Astrocyte of the cerebellum (primary cell): Measurements from ENCODE around the gene THRB.

ENCODE experiments used
- DNase-seq: peaks from one replicate; pipeline ENCODE4 v3.0.0-alpha.2; 2011; ENCODE audit warnings: low read depth
- H3K4me3 ChIP-seq: 2 replicates; pipeline ENCODE4 v1.5.1; 2011; ENCODE audit warnings: mild to moderate bottlenecking, low read depth, low read length, moderate library complexity
- in situ Hi-C: cut with HindIII; loops from 2 replicates; pipeline ENCODE4 v1.10.0; 2017; ENCODE audit warnings: low sequenced_read_pairs
- TF ChIP-seq, protein P1 (sequence below): IDR thresholded peaks from 2 replicates; pipeline ENCODE4 v1.5.1; 2012; ENCODE audit warnings: low read length, low read depth, moderate library complexity, mild to moderate bottlenecking; ENCODE audit errors: missing control alignments

THRB gene

DNA sequence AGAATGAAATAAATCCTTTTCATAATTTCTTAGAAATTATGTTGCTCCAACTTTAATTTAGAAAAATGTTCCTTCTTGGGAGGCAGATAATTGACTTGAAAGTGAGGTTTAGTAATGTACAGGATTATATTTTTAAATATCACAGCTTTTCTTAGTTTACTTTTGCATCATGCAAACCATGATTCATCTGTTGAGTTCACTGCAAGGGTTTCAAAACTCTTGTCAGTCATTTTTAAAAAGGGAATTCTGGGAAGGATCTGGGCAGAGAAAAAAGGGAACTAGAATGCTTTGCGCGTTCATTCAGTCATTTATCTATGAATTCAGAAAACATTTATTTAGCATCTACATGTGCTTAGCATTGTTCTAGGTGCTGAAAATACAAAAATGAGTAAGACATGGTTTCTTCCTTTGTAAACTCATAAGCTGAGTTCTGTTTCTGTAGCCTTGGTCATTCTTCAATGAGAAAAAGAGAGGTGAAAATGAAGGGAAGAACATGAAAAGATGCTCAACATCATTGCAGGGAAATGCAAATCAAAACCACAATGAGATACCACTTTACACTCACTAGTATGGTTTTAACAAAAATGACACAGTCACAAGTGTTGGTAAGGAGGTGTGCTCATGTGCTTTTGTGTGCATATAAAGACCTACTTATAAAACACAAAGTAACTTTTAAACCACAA lies 340.5 kb downstream of the THRB start:
- TF ChIP-seq, protein P1, sequence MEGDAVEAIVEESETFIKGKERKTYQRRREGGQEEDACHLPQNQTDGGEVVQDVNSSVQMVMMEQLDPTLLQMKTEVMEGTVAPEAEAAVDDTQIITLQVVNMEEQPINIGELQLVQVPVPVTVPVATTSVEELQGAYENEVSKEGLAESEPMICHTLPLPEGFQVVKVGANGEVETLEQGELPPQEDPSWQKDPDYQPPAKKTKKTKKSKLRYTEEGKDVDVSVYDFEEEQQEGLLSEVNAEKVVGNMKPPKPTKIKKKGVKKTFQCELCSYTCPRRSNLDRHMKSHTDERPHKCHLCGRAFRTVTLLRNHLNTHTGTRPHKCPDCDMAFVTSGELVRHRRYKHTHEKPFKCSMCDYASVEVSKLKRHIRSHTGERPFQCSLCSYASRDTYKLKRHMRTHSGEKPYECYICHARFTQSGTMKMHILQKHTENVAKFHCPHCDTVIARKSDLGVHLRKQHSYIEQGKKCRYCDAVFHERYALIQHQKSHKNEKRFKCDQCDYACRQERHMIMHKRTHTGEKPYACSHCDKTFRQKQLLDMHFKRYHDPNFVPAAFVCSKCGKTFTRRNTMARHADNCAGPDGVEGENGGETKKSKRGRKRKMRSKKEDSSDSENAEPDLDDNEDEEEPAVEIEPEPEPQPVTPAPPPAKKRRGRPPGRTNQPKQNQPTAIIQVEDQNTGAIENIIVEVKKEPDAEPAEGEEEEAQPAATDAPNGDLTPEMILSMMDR = no peak
- H3K4me3 ChIP-seq = no peak overlapping the region
- DNase-seq = no peak
- in situ Hi-C loops = no loop called here

DNA sequence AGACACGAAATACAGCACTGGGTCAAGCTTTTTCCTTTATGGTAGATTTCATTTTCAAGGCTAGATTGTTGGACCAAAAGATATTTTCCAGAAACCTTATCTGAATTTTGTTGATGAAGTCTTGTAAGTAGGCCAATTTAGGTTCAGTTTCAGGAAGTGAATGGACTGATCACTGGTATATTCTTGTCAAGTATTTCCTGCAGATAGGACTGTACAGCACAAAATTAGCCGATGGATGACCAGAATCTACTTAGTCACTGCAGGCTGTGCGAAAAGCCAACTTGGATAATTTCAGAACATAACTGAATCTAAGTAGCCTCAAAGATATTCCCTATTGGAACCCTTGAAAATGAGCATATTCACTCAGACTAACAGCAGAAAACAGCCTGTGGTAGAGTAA lies 343.1 kb downstream of the THRB start:
- in situ Hi-C loops = no loop called here
- TF ChIP-seq, protein P1 = no peak
- no peak overlapping the region for H3K4me3 ChIP-seq
- DNase-seq = no peak

DNA sequence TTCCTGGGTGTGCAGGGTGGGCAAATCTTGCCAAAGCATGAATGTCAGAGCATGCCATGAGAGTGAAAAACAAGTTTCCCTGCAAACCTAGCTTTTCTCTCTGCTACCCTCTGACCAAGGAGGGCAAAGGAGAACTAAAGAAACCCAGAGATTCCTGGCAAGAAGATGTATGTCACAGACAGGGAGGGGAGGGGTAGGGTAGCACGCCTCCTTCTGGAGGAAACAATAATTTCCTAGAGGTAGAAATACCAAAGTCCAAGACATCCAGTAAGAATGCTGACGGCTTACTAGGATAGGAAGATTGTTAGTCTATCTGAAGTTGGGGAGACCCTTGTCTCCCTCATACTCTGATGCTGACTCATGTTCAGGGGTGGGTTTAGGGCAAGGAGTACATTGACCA lies 345.6 kb downstream of the THRB start:
- H3K4me3 ChIP-seq = no peak overlapping the region

DNA sequence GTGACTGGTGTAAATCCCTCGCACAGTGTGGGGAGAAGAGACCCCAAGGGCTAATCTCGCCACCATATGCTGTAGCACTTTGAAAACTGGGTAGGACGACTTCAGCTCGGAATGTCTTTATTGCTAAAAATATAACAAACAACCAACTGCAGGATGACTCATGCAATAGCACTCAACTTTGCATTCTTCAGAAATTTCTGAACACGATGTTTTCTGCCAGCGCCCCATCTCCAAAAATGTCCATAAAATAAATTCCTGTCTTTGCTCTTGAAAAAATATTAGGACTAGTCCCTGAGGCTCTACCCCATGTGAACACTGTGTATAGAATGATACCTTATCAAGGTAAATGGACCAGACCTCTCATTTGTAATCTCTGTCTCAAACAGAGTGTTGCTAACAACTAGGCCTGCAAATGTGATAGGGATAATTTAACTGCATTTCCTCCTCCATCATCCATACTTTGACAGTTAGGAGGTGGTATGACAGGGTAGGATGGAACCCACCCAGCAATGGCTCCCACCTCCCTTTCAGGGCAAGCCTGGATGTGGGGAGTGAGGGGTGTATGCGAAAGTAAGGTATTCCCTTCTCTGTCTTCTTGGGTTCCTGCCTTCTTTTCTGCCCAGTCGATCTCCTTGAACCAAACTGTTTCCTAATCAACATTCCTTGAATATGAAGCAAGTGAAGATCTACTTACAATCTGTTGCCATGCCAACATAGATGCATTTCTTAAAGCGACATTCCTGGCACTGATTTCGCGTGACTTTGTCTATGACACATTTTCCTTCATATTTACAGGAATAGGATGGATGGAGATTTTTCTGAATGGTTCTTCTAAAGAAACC lies 348.4 kb downstream of the THRB start:
- in situ Hi-C loops = no loop called here
- H3K4me3 ChIP-seq = no peak overlapping the region
- peak; percentile 36 for DNase-seq
- TF ChIP-seq, protein P1 = no peak

More for the DNA sequence above, 345.6 kb downstream of the THRB start:
- DNase-seq = no peak
- TF ChIP-seq, protein P1 = no peak
- in situ Hi-C loops = no loop called here

DNA sequence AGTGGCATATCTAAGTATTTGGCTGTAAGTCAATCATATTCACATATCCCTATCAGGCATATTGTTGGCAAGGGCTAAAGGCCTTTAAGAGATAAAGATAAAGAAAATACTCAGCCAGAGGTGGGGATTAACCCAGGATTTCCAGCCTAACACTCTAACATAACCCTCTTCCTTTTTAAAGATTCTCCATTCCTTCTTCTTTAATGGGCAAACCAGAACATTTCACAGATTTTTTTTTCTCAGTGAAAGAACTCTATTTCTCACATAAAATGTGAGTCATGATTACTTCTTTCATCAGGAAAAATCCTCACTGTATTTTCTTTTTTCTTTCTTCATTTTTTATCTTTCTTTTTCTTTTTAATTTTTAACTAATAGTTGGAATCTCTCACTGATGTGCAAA lies 349.2 kb downstream of the THRB start:
- TF ChIP-seq, protein P1 = no peak
- no peak overlapping the region for H3K4me3 ChIP-seq
- DNase-seq = no peak
- in situ Hi-C loops = no loop called here

DNA sequence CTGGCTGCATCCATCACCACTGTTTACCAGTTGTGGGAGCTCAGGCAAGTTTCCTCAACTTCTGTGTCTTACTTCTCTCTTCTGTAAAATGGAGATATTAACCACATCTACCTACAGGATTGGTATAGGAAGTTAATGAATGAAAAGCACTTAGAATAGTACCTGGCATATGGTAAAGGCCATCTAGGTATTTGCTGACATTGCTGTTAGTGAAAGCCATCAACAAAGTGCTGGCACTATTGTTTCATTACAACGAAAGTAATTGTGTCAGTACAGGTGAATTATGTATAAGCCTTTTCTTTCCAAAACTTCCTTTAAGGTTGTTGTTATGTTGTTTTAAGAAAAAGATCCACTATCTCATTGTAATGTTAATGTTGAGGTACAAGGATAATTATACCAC lies 352.5 kb downstream of the THRB start:
- TF ChIP-seq, protein P1 = no peak
- no peak overlapping the region for H3K4me3 ChIP-seq
- no peak for DNase-seq
- in situ Hi-C loops = no loop called here
